ENCODE measurements around the gene FMN1.

DNA sequence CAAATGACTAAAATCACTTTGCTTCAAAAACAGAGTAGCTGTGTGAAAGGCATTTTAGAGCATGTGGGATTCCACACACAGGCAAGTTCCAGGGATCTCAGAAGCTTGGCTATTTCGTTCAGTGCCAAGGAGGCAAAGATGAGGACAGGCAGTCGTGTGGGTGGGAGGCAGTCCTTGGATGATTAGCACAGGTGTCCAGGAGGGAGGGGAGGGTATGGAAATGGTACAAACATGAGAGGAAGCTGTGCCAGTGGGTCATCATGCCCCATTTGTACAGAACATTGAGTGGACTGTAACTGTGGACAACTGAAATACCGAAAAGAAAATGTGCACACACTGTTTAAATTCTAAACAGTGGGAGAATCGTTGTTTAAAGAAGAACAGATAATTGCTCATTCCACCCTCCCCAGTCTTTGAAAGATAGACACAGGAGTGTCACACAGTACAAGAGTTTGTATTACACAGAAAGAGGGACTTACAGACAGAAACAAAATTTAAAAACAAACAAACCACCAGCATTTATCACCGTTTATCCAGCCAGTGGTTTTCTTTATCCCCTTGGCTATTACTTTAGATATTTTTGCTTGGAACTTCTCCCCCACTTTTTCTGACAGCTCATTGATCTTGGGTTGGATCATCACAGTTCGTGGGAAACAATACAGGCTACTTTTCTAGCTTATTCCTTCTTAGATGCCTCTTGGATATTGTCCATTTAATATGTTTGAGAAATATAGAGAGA lies 353.8 kb downstream of the FMN1 start:
- no peak for TF ChIP-seq POLR2A (IDR thresholded peaks at IDR 0.05)
- TF ChIP-seq, protein P1, sequence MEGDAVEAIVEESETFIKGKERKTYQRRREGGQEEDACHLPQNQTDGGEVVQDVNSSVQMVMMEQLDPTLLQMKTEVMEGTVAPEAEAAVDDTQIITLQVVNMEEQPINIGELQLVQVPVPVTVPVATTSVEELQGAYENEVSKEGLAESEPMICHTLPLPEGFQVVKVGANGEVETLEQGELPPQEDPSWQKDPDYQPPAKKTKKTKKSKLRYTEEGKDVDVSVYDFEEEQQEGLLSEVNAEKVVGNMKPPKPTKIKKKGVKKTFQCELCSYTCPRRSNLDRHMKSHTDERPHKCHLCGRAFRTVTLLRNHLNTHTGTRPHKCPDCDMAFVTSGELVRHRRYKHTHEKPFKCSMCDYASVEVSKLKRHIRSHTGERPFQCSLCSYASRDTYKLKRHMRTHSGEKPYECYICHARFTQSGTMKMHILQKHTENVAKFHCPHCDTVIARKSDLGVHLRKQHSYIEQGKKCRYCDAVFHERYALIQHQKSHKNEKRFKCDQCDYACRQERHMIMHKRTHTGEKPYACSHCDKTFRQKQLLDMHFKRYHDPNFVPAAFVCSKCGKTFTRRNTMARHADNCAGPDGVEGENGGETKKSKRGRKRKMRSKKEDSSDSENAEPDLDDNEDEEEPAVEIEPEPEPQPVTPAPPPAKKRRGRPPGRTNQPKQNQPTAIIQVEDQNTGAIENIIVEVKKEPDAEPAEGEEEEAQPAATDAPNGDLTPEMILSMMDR (IDR thresholded peaks at IDR 0.05) = no peak
